Breast epithelium (tissue), 4 donors: ENCODE measurements around the gene TPCN2. TPM values are rescaled to one million over a fixed set of nuclear protein-coding genes. Genes with fewer than 3 reads are reported as not detected.

Source experiments
- DNase-seq, 2 donors: peaks; one replicate each; pipeline ENCODE4 v3.0.0-alpha.2; 2019; ENCODE audit warnings: low spot score in 2 of 2
- H3K27ac ChIP-seq, 2 donors: fragments of 200-600 bp; sonication (generic) in 1 of 2; one replicate each; pipeline ENCODE4 v1.5.1; 2016 to 2019; ENCODE audit warnings: mild to moderate bottlenecking in 1 of 2
- H3K27me3 ChIP-seq, 2 donors: fragments of 200-600 bp; sonication (generic) in 1 of 2; one replicate each; pipeline versions ENCODE4 v1.5.1 to v1.6.0; 2017 to 2019; ENCODE audit warnings: control low read depth in 1 of 2, mild to moderate bottlenecking in 1 of 2
- H3K36me3 ChIP-seq: fragments of 200-600 bp; one replicate; pipeline ENCODE4 v1.5.1; 2019
- H3K4me1 ChIP-seq, 2 donors: fragments of 200-600 bp; sonication (generic); one replicate each; pipeline ENCODE4 v1.5.1; 2016 to 2019; ENCODE audit warnings: control low read depth in 1 of 2
- H3K4me3 ChIP-seq, 3 donors: fragments of 200-600 bp; sonication (generic); 1 replicate in 2 of 3; 2 replicates in 1 of 3; pipeline ENCODE4 v1.5.1; 2016 to 2019; ENCODE audit warnings: mild to moderate bottlenecking in 3 of 3, moderate library complexity in 2 of 3
- H3K9me3 ChIP-seq, 2 donors: fragments of 200-600 bp; sonication (generic) in 1 of 2; one replicate each; pipeline ENCODE4 v1.5.1; 2016 to 2019; ENCODE audit warnings: control low read depth in 1 of 2
- CTCF ChIP-seq, 3 donors: fragments of 450-650 bp; IDR thresholded peaks; one replicate each; pipeline ENCODE4 v1.5.1; 2016 to 2017; ENCODE audit warnings: antibody characterized with exemption in 3 of 3, mild to moderate bottlenecking in 3 of 3, moderate library complexity in 3 of 3
- POLR2A ChIP-seq: fragments of 450-650 bp; IDR thresholded peaks from one replicate; pipeline ENCODE4 v1.6.1; 2016; ENCODE audit warnings: antibody characterized with exemption, mild to moderate bottlenecking, moderate library complexity
- POLR2AphosphoS5 ChIP-seq, 3 donors: sonication (generic); formaldehyde crosslinking; IDR thresholded peaks; one replicate each; pipeline ENCODE4 v1.6.1; 2017; ENCODE audit warnings: antibody characterized with exemption in 3 of 3
- intact Hi-C: fragments of 100-400 bp; cut with DNase I; formaldehyde crosslinking; loops from one replicate; pipeline ENCODE4 v1.15.1; 2023; ENCODE audit warnings: low total_unique reads
- total RNA-seq, 3 donors: library from RNA; depleted of rRNA; stranded (reverse); fragments of >200 nt; gene quantifications; one replicate each; pipeline ENCODE4 v1.1.0, GENCODE V29; 2016

Gene TPCN2
- total RNA-seq, 3 donors from 2014 or later = 13.0 to 18.0 (median 13.8) TPM

- intact Hi-C loops = no loop called here
- no peaks in the 10 kb centered on the region for H3K27me3 ChIP-seq
- no peak for TF ChIP-seq CTCF (IDR thresholded peaks at IDR 0.05)
- no peak for TF ChIP-seq POLR2AphosphoS5 (IDR thresholded peaks at IDR 0.05)
- no peak for TF ChIP-seq POLR2A
- no peaks in the 10 kb centered on the region for H3K36me3 ChIP-seq
- peaks cover 2 to 5% of the 10 kb centered on the region in 2 donors for H3K4me1 ChIP-seq
- H3K27ac ChIP-seq = no peak overlapping the region
- no peak for DNase-seq
- H3K4me3 ChIP-seq = no peak overlapping the region
- H3K9me3 ChIP-seq = no peaks in the 10 kb centered on the region
These were observed 79.2 kb downstream of the TPCN2 start for GRCh38 chr11:69127884-69128283.

GRCh38 chr11:69129053-69129452, 80.3 kb downstream of the TPCN2 start:
- Histone ChIP-seq H3K27ac (no peak overlapping the region), H3K4me1 (no peaks in the 10 kb centered on the region), H3K4me3 (no peak overlapping the region), H3K36me3 (no peaks in the 10 kb centered on the region), H3K27me3 (no peaks in the 10 kb centered on the region), H3K9me3 (no peaks in the 10 kb centered on the region)
- TF ChIP-seq CTCF (IDR thresholded peaks at IDR 0.05) (no peak), POLR2A (no peak)
- intact Hi-C loops = no loop called here
- no peak for DNase-seq

- intact Hi-C loops = no loop called here
- Histone ChIP-seq H3K9me3 (no peaks in the 10 kb centered on the region), H3K27ac (no peak overlapping the region), H3K4me3 (no peak overlapping the region), H3K27me3 (no peaks in the 10 kb centered on the region), H3K36me3 (no peaks in the 10 kb centered on the region), H3K4me1 (no peaks in the 10 kb centered on the region)
- no peak for DNase-seq
- TF ChIP-seq POLR2A (no peak), POLR2AphosphoS5 (IDR thresholded peaks at IDR 0.05) (no peak), CTCF (IDR thresholded peaks at IDR 0.05) (no peak)
These were observed 80.9 kb downstream of the TPCN2 start for GRCh38 chr11:69129647-69130046.

GRCh38 chr11:69130654-69131053, 81.9 kb downstream of the TPCN2 start:
- Histone ChIP-seq H3K27me3 (no peaks in the 10 kb centered on the region), H3K9me3 (no peaks in the 10 kb centered on the region), H3K4me3 (no peak overlapping the region), H3K4me1 (no peaks in the 10 kb centered on the region), H3K27ac (no peak overlapping the region), H3K36me3 (no peaks in the 10 kb centered on the region)
- intact Hi-C loops = no loop called here
- TF ChIP-seq POLR2A = no peak
- no peak for TF ChIP-seq POLR2AphosphoS5 (IDR thresholded peaks at IDR 0.05)
- TF ChIP-seq CTCF (IDR thresholded peaks at IDR 0.05) = no peak
- DNase-seq = no peak

- Histone ChIP-seq H3K27me3 (no peaks in the 10 kb centered on the region), H3K27ac (no peak overlapping the region), H3K4me3 (no peak overlapping the region), H3K36me3 (no peaks in the 10 kb centered on the region), H3K9me3 (no peaks in the 10 kb centered on the region), H3K4me1 (no peaks in the 10 kb centered on the region)
- no peak for DNase-seq
- intact Hi-C loops = no loop called here
- no peak for TF ChIP-seq POLR2A
- no peak for TF ChIP-seq POLR2AphosphoS5 (IDR thresholded peaks at IDR 0.05)
These were observed 82.4 kb downstream of the TPCN2 start for GRCh38 chr11:69131121-69131566.
